ENCODE results near the gene NUP210.
"Not testable (repeated sequence)": the region's sequence is repeated elsewhere in the genome, so short reads cannot be mapped to it uniquely, and the experiment has no call there.

Gene NUP210

DNA sequence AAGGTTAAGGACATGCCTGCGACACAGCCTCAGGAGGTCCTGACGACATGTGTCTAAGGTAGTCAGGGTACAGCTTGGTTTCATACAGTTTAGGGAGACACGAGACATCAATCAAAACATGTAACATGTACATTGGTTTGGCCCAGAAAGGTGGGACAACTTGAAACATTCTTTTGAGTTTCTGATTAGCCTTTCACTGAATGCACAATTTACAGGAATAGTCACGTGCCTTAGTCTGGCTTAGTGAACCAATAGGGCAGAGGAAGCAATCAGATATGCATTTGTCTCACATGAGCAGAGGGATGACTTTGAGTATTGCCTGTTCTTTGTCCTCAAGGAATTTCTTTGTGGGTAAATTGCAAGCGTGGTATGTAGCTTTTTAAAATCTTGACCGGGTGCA lies 35.5 kb upstream of the NUP210 start:
- WGBS (ENCODE audit: extremely low coverage, insufficient coverage, low lambda C conversion rate) = no CpG with 5 or more reads among the region's 6 CpGs
- Histone ChIP-seq H3K79me2 (ENCODE audit: control insufficient read depth, insufficient read depth, low read length) (no peaks in the 10 kb centered on the region), H2BK120ac (ENCODE audit: low read depth, low read length) (no peak overlapping the region), H3K9ac (ENCODE audit: low read length) (no peak overlapping the region), H3K18ac (ENCODE audit: low read length) (no peak overlapping the region), H2BK15ac (replicated peaks; ENCODE audit: low read depth) (no peak overlapping the region), H4K5ac (ENCODE audit: low read length) (no peak overlapping the region), H3K27me3 (ENCODE audit: insufficient read depth, low read length, poor library complexity) (no peaks in the 10 kb centered on the region), H2AK5ac (ENCODE audit: low read length) (no peak overlapping the region), H3K4me2 (ENCODE audit: low read length) (no peak overlapping the region), H3K56ac (ENCODE audit: low read length) (no peak overlapping the region), H3K36me3 (ENCODE audit: control insufficient read depth, insufficient read depth, low read length) (no peaks in the 10 kb centered on the region), H3K4ac (ENCODE audit: low read depth, low read length) (no peak overlapping the region), H2BK5ac (ENCODE audit: low read length) (no peak overlapping the region), H3K4me1 (ENCODE audit: control insufficient read depth, low read depth, low read length) (no peaks in the 10 kb centered on the region), H3K4me3 (ENCODE audit: low read length) (no peak overlapping the region), H3K27ac (ENCODE audit: low read depth, low read length) (no peak overlapping the region), H3K23ac (ENCODE audit: low read length) (no peak overlapping the region), H4K8ac (ENCODE audit: low read depth, low read length) (no peak overlapping the region), H3K79me1 (ENCODE audit: low read length) (no peaks in the 10 kb centered on the region)
- no peak for DNase-seq

DNA sequence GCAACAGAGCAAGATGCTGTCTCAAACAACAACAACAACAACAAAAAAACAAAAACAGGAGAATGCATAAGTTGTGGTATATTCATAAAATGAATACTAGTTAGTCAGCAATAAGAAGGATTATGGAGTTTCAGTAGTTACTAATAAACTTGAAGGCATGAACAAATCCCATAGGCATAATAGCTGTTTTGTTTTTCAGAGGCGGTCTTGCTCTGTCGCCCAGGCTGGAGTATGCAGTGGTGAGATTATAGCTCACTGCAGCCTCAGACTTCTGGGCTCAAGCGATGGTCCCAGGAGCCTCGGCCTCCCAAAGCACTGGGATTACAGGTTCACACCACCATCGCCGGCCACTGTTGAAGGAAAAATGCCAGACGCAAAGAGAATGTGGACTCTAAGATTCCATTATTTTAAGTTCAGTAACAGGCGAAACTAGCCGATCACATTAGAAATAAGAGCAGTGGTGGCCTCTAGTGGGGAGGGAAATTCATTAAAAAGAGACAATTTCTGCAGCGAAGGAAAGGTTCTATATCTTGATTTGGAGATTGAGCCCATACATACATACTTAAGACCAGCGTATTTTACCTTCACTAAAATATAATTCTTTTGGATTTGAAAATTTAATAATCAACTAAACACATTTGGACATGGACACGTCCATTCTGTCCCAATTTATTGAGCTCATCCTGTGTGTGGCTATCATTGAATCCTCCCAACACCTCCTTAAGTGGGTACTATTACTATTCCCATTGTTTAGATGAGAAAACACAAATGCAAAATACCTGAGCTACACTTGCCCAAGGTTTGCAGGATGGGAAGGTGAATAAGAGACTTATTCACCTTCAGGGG lies 32.6 kb upstream of the NUP210 start:
- Histone ChIP-seq H4K8ac (ENCODE audit: low read depth, low read length) (no peak overlapping the region), H3K9ac (ENCODE audit: low read length) (no peak overlapping the region), H3K56ac (ENCODE audit: low read length) (no peak overlapping the region), H3K27me3 (ENCODE audit: insufficient read depth, low read length, poor library complexity) (no peaks in the 10 kb centered on the region), H3K4ac (ENCODE audit: low read depth, low read length) (no peak overlapping the region), H2BK5ac (ENCODE audit: low read length) (no peak overlapping the region), H4K5ac (ENCODE audit: low read length) (no peak overlapping the region), H3K79me2 (ENCODE audit: control insufficient read depth, insufficient read depth, low read length) (no peaks in the 10 kb centered on the region), H3K18ac (ENCODE audit: low read length) (no peak overlapping the region), H2BK15ac (replicated peaks; ENCODE audit: low read depth) (no peak overlapping the region), H3K4me2 (ENCODE audit: low read length) (no peak overlapping the region), H3K4me1 (ENCODE audit: control insufficient read depth, low read depth, low read length) (no peaks in the 10 kb centered on the region), H3K79me1 (ENCODE audit: low read length) (no peaks in the 10 kb centered on the region), H2BK120ac (ENCODE audit: low read depth, low read length) (no peak overlapping the region), H3K36me3 (ENCODE audit: control insufficient read depth, insufficient read depth, low read length) (no peaks in the 10 kb centered on the region), H3K27ac (ENCODE audit: low read depth, low read length) (no peak overlapping the region), H3K4me3 (ENCODE audit: low read length) (no peak overlapping the region), H3K23ac (ENCODE audit: low read length) (no peak overlapping the region), H2AK5ac (ENCODE audit: low read length) (no peak overlapping the region)
- WGBS (ENCODE audit: extremely low coverage, insufficient coverage, low lambda C conversion rate) = no CpG with 5 or more reads among the region's 12 CpGs
- DNase-seq = peak; percentile 70

DNA sequence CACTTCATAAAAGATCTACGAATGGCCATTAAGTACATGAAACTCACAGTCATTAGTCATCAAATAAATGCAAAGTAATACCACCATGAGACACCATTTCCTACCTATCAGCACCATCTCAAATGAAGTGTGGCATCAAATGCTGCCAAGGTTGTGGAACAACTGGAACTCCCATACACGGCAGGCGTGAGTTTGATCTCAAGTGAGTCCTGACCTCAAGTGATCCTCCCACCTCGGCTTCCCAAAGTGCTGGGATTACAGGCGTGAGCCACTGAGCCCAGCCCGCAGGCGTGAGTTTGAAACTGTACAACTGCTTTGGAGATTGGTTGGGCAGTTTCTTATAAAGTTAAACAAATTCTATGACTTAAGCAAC lies 31.2 kb upstream of the NUP210 start:
- Histone ChIP-seq H3K23ac (ENCODE audit: low read length) (no peak overlapping the region), H2BK15ac (replicated peaks; ENCODE audit: low read depth) (no peak overlapping the region), H3K4me2 (ENCODE audit: low read length) (no peak overlapping the region), H4K5ac (ENCODE audit: low read length) (no peak overlapping the region), H3K36me3 (ENCODE audit: control insufficient read depth, insufficient read depth, low read length) (no peaks in the 10 kb centered on the region), H3K79me1 (ENCODE audit: low read length) (no peaks in the 10 kb centered on the region), H3K18ac (ENCODE audit: low read length) (no peak overlapping the region), H2BK5ac (ENCODE audit: low read length) (no peak overlapping the region), H2BK120ac (ENCODE audit: low read depth, low read length) (no peak overlapping the region), H3K4me3 (ENCODE audit: low read length) (no peak overlapping the region), H3K27me3 (ENCODE audit: insufficient read depth, low read length, poor library complexity) (no peaks in the 10 kb centered on the region), H2AK5ac (ENCODE audit: low read length) (no peak overlapping the region), H3K56ac (ENCODE audit: low read length) (peak overlapping the region; percentile 28), H3K4ac (ENCODE audit: low read depth, low read length) (no peak overlapping the region), H3K9ac (ENCODE audit: low read length) (peak overlapping the region; percentile 17), H4K8ac (ENCODE audit: low read depth, low read length) (no peak overlapping the region), H3K4me1 (ENCODE audit: control insufficient read depth, low read depth, low read length) (no peaks in the 10 kb centered on the region), H3K79me2 (ENCODE audit: control insufficient read depth, insufficient read depth, low read length) (no peaks in the 10 kb centered on the region), H3K27ac (ENCODE audit: low read depth, low read length) (no peak overlapping the region)
- WGBS (ENCODE audit: extremely low coverage, insufficient coverage, low lambda C conversion rate) = no CpG with 5 or more reads among the region's 7 CpGs
- no peak for DNase-seq

DNA sequence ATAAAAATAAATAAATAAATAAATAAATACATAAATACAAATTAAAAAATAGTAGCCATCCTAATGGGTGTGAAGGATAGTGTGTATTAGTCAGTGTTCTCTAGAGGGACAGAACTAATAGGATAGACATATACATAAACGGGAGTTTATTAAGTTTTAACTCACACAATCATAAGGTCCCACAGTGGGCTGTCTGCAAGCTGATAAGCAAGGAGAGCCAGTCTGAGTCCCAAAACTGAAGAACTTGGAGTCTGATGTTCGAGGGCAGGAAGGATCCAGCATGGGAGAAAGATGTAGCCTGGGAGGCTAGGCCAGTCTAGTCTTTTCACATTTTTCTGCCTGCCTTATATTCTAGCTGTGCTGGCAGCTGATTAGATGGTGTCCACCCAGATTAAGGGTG lies 22.8 kb upstream of the NUP210 start:
- H3K36me3 ChIP-seq (ENCODE audit: control insufficient read depth, insufficient read depth, low read length); H2AK5ac ChIP-seq (ENCODE audit: low read length); H4K8ac ChIP-seq (ENCODE audit: low read depth, low read length); DNase-seq; H3K4me2 ChIP-seq (ENCODE audit: low read length); H3K9ac ChIP-seq (ENCODE audit: low read length); H3K79me1 ChIP-seq (ENCODE audit: low read length); H3K4ac ChIP-seq (ENCODE audit: low read depth, low read length); H2BK120ac ChIP-seq (ENCODE audit: low read depth, low read length); H3K23ac ChIP-seq (ENCODE audit: low read length); H3K4me3 ChIP-seq (ENCODE audit: low read length); H3K27ac ChIP-seq (ENCODE audit: low read depth, low read length); H3K56ac ChIP-seq (ENCODE audit: low read length); H2BK5ac ChIP-seq (ENCODE audit: low read length); H3K4me1 ChIP-seq (ENCODE audit: control insufficient read depth, low read depth, low read length); H3K79me2 ChIP-seq (ENCODE audit: control insufficient read depth, insufficient read depth, low read length); H3K18ac ChIP-seq (ENCODE audit: low read length); H2BK15ac ChIP-seq (replicated peaks; ENCODE audit: low read depth); H3K27me3 ChIP-seq (ENCODE audit: insufficient read depth, low read length, poor library complexity); H4K5ac ChIP-seq (ENCODE audit: low read length): not testable (repeated sequence)
- no CpG with 5 or more reads among the region's 2 CpGs for WGBS (ENCODE audit: extremely low coverage, insufficient coverage, low lambda C conversion rate)

DNA sequence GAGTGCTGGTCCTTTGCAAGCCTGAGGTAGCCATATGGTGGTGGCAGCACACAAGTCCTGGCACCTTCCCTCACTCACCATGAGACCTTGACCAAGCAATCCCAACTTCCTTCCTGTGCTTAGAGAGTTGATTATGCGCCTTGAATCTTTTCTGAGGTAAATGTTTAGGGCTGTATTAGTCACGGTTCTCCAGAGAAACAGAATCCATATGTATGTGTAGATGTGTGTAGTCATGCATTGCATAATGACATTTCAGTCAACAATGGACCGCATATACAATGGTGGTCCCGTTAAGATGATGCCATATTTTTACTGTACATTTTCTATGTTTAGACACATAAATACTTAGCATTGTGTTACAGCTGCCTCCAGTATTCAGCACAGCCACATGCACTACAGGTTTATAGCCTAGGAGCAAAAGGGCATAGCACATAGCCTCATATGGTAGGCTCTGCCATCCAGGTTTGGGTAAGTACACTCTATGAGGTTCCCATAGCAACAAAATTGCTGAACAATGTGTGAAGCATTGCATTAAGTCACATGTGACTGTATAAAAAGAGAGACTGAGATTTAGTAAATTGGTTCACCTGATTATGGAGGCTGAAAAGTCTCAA lies 20.2 kb upstream of the NUP210 start:
- Histone ChIP-seq H2AK5ac (ENCODE audit: low read length) (no peak overlapping the region), H3K27ac (ENCODE audit: low read depth, low read length) (no peak overlapping the region), H3K4me2 (ENCODE audit: low read length) (no peak overlapping the region), H3K4me1 (ENCODE audit: control insufficient read depth, low read depth, low read length) (no peaks in the 10 kb centered on the region), H4K5ac (ENCODE audit: low read length) (no peak overlapping the region), H3K56ac (ENCODE audit: low read length) (no peak overlapping the region), H3K79me2 (ENCODE audit: control insufficient read depth, insufficient read depth, low read length) (no peaks in the 10 kb centered on the region), H2BK120ac (ENCODE audit: low read depth, low read length) (no peak overlapping the region), H3K18ac (ENCODE audit: low read length) (no peak overlapping the region), H3K27me3 (ENCODE audit: insufficient read depth, low read length, poor library complexity) (no peaks in the 10 kb centered on the region), H3K79me1 (ENCODE audit: low read length) (no peaks in the 10 kb centered on the region), H3K23ac (ENCODE audit: low read length) (no peak overlapping the region), H3K36me3 (ENCODE audit: control insufficient read depth, insufficient read depth, low read length) (no peaks in the 10 kb centered on the region), H3K4me3 (ENCODE audit: low read length) (no peak overlapping the region), H4K8ac (ENCODE audit: low read depth, low read length) (no peak overlapping the region), H2BK5ac (ENCODE audit: low read length) (no peak overlapping the region), H3K4ac (ENCODE audit: low read depth, low read length) (no peak overlapping the region), H2BK15ac (replicated peaks; ENCODE audit: low read depth) (no peak overlapping the region), H3K9ac (ENCODE audit: low read length) (no peak overlapping the region)
- no peak for DNase-seq
- no CpG with 5 or more reads among the region's 4 CpGs for WGBS (ENCODE audit: extremely low coverage, insufficient coverage, low lambda C conversion rate)
